DMS53 treated with DMSO at 0.1 percent for 48 hours (cell line): ENCODE results near the gene PCDHGA7.
"Not testable (repeated sequence)": the region's sequence is repeated elsewhere in the genome, so short reads cannot be mapped to it uniquely, and the experiment has no call there.

Source experiments
- DNase-seq: peaks from one replicate; lab custom pipeline; 2025; ENCODE audit not compliant: unreplicated experiment; lab: John Stamatoyannopoulos, UW

The PCDHGA7 gene

DNA sequence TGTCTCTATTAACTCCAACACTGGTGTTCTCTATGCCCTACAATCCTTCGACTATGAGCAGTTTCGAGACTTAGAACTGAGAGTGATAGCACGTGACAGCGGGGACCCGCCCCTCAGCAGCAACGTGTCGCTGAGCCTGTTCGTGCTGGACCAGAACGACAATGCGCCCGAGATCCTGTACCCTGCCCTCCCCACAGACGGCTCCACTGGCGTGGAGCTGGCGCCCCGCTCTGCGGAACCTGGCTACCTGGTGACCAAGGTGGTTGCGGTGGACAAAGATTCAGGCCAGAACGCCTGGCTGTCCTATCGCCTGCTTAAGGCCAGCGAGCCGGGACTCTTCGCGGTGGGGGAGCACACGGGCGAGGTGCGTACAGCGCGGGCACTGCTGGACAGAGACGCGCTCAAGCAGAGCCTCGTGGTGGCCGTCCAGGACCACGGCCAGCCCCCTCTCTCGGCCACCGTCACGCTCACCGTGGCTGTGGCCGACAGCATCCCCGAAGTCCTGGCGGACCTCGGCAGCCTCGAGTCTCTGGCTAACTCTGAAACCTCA lies 40.3 kb downstream of the PCDHGA7 start:
- no peak for DNase-seq

DNA sequence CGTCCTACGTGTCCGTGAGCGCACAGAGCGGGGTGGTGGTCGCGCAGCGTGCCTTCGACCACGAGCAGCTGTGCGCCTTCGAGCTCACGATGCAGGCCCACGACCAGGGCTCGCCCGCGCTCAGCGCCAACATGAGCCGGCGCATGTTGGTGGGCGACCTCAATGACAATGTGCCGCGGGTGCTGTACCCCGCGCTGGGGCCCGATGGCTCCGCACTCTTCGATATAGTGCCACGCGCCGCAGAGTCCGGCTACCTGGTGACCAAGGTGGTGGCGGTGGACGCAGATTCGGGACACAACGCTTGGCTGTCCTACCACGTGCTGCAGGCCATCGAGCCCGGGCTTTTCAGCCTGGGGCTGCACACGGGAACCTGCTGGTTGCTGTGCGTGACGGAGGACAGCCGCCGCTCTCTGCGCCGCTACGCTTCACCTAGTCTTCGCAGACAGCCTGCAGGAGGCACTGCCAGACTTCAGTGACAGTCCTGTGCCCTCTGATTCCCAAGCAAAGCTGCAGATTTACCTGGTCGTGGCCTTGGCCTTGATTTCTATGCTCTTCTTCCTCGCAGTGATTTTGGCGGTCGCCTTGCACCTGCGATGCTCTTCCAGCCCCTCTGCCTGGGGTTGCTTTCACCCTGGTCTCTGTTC lies 45.4 kb downstream of the PCDHGA7 start:
- DNase-seq, result no peak

DNA sequence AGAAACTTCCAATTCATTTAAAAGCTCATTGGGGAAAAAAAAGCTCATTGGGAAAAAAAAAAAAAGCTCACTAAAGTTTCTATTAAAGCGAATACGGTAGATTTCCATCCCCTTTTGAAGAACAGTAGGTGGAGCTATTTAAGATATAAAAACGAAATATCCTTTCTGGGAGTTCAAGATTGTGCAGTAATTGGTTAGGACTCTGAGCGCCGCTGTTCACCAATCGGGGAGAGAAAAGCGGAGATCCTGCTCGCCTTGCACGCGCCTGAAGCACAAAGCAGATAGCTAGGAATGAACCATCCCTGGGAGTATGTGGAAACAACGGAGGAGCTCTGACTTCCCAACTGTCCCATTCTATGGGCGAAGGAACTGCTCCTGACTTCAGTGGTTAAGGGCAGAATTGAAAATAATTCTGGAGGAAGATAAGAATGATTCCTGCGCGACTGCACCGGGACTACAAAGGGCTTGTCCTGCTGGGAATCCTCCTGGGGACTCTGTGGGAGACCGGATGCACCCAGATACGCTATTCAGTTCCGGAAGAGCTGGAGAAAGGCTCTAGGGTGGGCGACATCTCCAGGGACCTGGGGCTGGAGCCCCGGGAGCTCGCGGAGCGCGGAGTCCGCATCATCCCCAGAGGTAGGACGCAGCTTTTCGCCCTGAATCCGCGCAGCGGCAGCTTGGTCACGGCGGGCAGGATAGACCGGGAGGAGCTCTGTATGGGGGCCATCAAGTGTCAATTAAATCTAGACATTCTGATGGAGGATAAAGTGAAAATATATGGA lies 48.0 kb downstream of the PCDHGA7 start, which contains the start of gene PCDHGA12:
Gene PCDHGA12, plus strand, starts transcription at position 176 of the 782 bp plus-strand sequence. Its CDS starts 253 bp downstream, at position 429.
- DNase-seq, result no peak

- no peak for DNase-seq
Observed at GRCh38 chr5:141431286-141431685, 48.7 kb downstream of the PCDHGA7 start.

GRCh38 chr5:141432308-141432707 lies 49.8 kb downstream of the PCDHGA7 start:
- DNase-seq, result not testable (repeated sequence)

- DNase-seq, result not testable (repeated sequence)
Observed at GRCh38 chr5:141432726-141433125, 50.2 kb downstream of the PCDHGA7 start.

GRCh38 chr5:141434006-141434405 lies 51.5 kb downstream of the PCDHGA7 start:
- no peak for DNase-seq
